Stimulated activated CD8-positive, alpha-beta memory T cell treated with anti-CD3 and anti-CD28 coated beads, Interleukin-15, amount 100 ng/mL, for 24 hours (primary cell): ENCODE data around the gene PRPSAP2.
A peak's percentile ranks its signal among the peaks of the same experiment; 100 is the strongest.
"Not testable (repeated sequence)": the region's sequence is repeated elsewhere in the genome, so short reads cannot be mapped to it uniquely, and the experiment has no call there.

Experiments
- DNase-seq: peaks from one replicate; pipeline ENCODE4 v3.0.0-alpha.2; 2020; ENCODE audit warnings: low read depth

Gene PRPSAP2, protein sequence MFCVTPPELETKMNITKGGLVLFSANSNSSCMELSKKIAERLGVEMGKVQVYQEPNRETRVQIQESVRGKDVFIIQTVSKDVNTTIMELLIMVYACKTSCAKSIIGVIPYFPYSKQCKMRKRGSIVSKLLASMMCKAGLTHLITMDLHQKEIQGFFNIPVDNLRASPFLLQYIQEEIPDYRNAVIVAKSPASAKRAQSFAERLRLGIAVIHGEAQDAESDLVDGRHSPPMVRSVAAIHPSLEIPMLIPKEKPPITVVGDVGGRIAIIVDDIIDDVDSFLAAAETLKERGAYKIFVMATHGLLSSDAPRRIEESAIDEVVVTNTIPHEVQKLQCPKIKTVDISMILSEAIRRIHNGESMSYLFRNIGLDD

GRCh38 chr17:18857864-18858566 is at the start of gene PRPSAP2:
Gene PRPSAP2 (plus strand): TSS chr17:18858131. CDS start chr17:18865834, 7,703 bp downstream.
- DNase-seq = peak; percentile 81

- DNase-seq = not testable (repeated sequence)
Observed at GRCh38 chr17:18815924-18816323, 42.0 kb upstream of the PRPSAP2 start.

- not testable (repeated sequence) for DNase-seq
Observed at GRCh38 chr17:18816489-18817371, 41.2 kb upstream of the PRPSAP2 start.

DNA sequence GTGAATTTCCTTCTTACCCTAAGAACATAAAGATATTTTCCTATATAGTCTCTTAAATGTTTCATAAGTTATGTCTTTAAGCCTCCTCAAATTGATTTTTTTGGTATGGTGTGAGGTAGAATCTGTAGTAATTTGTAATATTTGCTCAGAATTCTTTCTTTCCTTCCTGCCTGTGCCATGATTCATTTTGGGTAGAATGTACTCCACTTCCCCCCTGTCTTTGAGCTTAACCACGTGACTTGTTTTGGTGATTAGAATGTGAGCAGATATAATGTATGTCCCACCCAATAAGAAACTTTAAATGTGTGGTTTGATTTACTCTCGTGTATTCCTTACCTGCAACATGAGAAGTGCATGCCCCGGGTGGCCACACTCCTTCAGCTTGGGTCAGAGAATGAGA is 36.5 kb upstream of the PRPSAP2 start:
- DNase-seq = not testable (repeated sequence)

DNA sequence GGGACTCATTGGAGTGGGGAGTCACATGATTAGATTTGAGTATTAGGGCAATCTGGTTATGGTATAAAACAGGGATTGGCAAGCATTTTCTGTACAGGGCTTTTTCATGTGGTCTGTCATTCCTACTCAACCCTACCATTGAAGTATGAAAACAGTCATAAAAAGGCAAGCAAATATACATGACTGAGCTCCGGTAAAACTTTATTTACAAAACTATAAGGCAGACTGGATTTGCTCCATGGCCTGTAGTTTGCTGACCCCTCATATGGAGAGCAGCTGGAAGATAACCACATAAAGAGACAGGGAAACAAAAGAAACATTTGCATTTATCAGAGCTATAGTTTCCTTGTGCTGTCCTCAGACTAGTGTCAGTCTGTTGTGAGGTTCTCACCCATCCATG is 30.3 kb upstream of the PRPSAP2 start:
- DNase-seq = not testable (repeated sequence)

DNA sequence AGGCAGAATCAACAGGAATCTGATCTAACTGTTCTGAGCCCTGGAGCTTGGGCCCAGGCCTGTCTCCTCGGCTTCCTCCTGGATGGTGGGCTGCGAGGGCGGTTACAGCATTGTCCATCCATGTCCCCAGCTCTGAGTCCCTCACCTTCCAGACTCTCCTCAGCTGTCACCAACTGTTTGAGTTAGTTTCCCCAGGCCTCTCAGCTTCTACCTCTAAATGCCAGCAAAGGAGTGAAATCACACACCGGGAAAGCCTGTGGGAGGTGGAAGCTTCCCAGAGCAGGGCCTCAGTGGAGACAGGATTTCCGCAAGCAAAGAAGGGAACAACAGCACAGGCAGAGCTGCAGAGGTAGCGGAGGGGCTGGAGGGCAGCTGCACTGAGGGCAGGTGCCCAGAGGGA is 9.4 kb upstream of the PRPSAP2 start:
- DNase-seq = no peak

GRCh38 chr17:18850679-18851078 is 7.3 kb upstream of the PRPSAP2 start:
- DNase-seq = no peak

DNA sequence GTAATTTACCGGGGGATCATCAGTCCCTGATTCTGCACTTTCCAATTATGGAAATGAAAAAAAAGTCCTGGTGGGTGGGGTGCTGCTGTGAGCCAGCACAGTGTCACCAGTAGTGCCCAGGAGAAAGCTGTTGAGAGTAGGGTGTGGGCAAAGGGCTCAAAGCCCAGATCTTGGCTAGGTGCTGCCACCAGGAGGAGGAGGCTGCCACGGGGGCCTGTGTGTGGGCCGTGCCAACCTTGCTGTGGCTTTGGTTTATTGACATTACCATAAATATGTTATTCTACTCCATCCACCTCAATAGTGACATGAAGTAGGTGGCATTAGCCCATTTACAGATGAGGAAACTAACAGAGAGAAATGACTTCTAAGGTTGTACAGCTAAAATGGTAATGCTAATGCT is 6.7 kb upstream of the PRPSAP2 start:
- no peak for DNase-seq

GRCh38 chr17:18854956-18855355 is 3.0 kb upstream of the PRPSAP2 start:
- no peak for DNase-seq

DNA sequence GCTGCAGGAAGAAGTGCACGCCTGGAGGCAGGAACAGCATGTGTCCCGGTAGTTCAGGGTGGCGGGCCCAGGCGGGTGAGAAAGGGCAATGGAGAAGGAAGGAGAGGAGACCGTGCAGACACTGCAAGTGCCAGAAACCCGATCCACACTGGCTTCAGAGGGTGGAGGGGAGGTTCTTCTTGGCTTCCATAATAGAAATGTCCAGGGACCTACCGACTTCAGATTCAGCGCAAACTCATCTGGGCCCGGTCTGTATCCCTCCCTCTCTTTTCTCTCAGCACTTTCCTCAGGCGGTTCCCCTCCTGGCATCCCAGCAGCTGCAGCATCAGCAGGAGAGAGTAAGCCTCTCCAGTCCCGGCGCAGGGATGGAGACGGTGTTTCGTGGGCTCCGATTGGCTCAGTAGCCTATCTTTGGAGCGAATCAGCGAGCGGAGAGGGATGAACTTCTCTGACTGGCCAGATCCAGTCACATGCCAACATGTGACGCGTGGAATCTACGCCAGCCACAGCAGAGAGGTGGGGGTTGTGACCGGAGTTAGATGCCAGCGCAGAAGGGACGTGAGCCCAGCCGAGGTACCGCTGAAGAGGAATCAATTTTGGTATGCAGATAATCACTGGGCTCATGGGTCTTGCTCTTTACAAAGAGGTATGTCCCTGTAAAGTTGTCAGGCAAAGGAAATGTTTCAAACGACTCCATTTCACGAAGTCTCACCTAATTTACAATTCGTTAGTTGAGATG is 1.9 kb upstream of the PRPSAP2 start:
- peak; percentile 55 for DNase-seq

DNA sequence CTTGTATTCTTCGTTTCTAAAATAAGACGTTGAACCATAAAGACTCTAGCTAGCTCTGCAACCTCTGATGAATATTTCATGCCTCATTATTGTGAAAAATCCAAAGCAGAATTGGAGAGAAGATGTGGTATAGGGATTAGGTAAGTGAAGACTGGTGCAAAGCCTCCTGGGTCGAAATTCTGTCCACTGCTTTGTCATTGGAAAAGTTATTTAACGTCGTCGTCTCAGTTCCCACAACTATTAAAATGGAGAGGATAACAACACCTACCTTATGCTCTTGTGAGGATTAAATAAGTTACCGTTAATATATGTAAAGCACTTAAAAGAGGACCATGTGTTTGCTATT is 1.4 kb upstream of the PRPSAP2 start:
- no peak for DNase-seq

DNA sequence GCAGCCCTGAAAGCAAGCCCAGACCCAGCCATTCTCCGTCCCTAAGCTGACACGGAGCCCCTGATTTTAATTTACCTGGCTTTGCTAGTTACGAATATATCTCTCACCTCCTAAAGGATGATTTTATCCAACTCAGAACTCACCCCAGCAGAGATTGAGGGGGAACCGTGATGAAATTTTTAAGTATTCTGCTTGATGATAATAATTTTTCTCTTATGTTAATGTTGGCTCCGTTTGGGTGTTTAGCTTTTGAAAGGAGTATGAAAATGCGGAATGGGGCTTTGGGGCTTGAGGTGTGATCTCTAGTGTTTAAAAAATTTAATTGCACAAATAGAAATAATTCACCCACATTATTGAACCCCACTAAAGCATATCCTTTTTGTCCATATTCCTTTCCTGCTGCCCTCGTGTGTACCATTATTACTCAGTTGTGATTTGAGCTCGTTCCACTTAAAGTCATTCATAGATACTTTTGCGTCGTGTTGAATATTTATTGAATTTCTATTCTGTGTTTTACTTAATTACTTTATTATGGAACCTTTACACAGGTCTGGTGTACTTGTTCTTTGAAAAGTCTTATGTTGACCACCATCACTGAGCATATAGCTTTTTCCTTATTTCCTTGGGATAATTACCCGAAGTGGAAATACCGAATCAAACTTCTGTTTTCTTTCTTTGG is 775 bp downstream of the PRPSAP2 start:
- no peak for DNase-seq

DNA sequence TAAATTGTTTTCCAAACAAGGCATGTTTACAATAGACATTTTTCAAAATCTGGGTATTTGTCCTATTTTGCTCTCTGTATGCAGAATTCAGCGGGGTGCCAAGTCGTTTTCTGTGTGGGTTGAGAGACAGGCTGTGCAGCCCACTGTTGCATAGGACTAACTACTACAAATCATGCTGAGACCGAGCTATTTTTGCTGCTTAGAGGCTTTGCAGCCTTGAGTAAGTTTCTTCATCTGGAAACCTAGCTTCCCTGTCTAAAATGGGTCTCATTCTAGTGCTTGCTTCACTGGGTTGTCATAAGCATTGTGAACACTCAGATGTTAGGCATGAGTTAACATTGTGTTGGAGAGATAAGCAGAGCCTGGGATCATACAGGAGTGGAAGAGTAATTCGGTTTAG is 1.3 kb downstream of the PRPSAP2 start:
- no peak for DNase-seq

GRCh38 chr17:18860161-18860972 is 2.4 kb downstream of the PRPSAP2 start:
- DNase-seq = no peak

- no peak for DNase-seq
Observed at GRCh38 chr17:18862011-18862410, 4.1 kb downstream of the PRPSAP2 start.

- DNase-seq = not testable (repeated sequence)
Observed at GRCh38 chr17:18864996-18865395, 7.1 kb downstream of the PRPSAP2 start.

DNA sequence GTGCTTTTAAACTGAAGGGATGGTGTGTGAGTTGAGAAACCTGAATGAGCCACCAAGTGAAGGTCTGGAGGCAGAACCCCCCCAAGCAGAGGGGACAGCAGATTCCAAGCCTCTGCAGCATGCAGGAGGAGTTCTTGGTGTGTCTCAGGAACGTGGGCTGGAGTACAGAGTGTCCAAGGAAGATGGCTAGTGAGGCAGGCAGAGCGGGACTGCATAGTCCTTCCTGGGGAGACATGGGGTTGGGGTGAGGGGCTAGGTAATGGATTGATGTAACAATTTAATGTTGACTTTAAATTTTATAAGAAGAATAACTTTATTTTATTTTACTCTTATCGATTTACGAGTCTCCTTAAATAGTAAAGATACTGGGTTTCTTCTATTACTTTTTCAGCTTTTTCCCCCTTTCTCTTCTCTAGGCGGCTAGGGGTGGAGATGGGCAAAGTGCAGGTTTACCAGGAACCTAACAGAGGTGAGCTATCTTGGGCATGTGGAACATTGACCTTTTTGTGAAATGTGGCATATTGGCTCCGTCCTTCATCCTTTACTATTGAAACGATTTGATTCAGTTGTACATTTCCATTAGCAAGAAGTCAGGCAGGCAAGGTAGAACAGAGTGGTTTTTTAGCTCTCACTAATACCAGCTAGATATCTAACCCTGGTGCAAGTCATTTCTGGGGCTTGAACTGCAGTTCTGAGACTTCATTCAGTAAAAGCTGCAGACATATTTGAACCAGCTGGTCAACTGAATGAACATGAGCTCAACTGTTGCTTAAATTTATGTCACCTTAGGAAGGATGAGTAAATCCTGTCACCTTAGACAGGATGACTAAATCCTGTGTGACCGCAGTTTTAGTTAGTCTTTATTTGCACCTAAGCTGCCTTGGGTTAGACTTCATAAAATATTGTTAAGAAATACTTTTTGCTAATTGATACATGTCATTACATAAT is 9.2 kb downstream of the PRPSAP2 start:
- DNase-seq = no peak

- no peak for DNase-seq
Observed at GRCh38 chr17:18877104-18877645, 19.2 kb downstream of the PRPSAP2 start.

GRCh38 chr17:18888766-18889290 is 30.9 kb downstream of the PRPSAP2 start:
- DNase-seq = no peak
